H1 (cell line): ENCODE results near the gene FBXW2. TPM values are rescaled to one million over a fixed set of nuclear protein-coding genes. Genes with fewer than 3 reads are reported as not detected.

Experiments
- CTCF ChIA-PET: fragments of 300-600 bp; sonication (Branson Sonifier 250); formaldehyde crosslinking; loops from one replicate; lab custom pipeline; 2021; ENCODE audit not compliant: partially characterized antibody; lab: Charles Lee
- POLR2A ChIA-PET: fragments of 300-600 bp; sonication (Branson Sonifier 250); formaldehyde crosslinking; loops from one replicate; lab custom pipeline; 2021; ENCODE audit warnings: inconsistent platforms; ENCODE audit not compliant: partially characterized antibody; lab: Charles Lee
- DNase-seq, 2 experiments: peaks; one replicate each; pipeline versions ENCODE4 v3.0.0 to v3.0.0-alpha.2; 2010 to 2022; ENCODE audit warnings: low spot score in 2 of 2, low read depth in 1 of 2, mixed read lengths in 1 of 2
- FAIRE-seq: peaks from 2 replicates; lab custom pipeline; 2011; peaks lifted over from hg19 to GRCh38; lab: Jason Lieb, UNC
- H2AFZ ChIP-seq: 2 replicates; pipeline ENCODE4 v1.8.1; 2012; ENCODE audit warnings: low read length, inconsistent platforms
- H2AK5ac ChIP-seq: 2 replicates; pipeline ENCODE4 v1.6.1; 2013; ENCODE audit warnings: low read depth, low read length
- H2BK120ac ChIP-seq: replicated peaks from 2 replicates; pipeline ENCODE3; 2013; ENCODE audit warnings: low read depth, low read length, inconsistent platforms
- H2BK12ac ChIP-seq: 2 replicates; pipeline ENCODE4 v1.6.1; 2013; ENCODE audit warnings: low read depth, low read length
- H2BK15ac ChIP-seq: 2 replicates; pipeline ENCODE4 v1.6.1; 2013; ENCODE audit warnings: low read length
- H2BK20ac ChIP-seq: 2 replicates; pipeline ENCODE4 v1.6.1; 2013; ENCODE audit warnings: low read length
- H2BK5ac ChIP-seq: 2 replicates; pipeline ENCODE4 v1.6.1; 2013; ENCODE audit warnings: low read depth, low read length
- H3K14ac ChIP-seq: 2 replicates; pipeline ENCODE4 v1.6.1; 2013; ENCODE audit warnings: inconsistent platforms; ENCODE audit not compliant: insufficient read length
- H3K18ac ChIP-seq: 2 replicates; pipeline ENCODE4 v1.6.1; 2013; ENCODE audit warnings: low read length; ENCODE audit errors: extremely low read depth
- H3K23ac ChIP-seq: 2 replicates; pipeline ENCODE4 v1.6.1; 2013; ENCODE audit warnings: inconsistent platforms; ENCODE audit not compliant: insufficient read length
- H3K23me2 ChIP-seq: 2 replicates; pipeline ENCODE4 v1.6.1; 2013; ENCODE audit warnings: low read depth, low read length
- H3K27ac ChIP-seq: 2 replicates; pipeline ENCODE4 v1.6.1; 2011; ENCODE audit warnings: low read depth, low read length, inconsistent platforms
- H3K27me3 ChIP-seq, 4 experiments: replicated peaks in 1 of 4; 1 replicate in 1 of 4; 2 replicates in 3 of 4; pipeline versions ENCODE4 v1.6.1 to v1.8.1; 2011 to 2013; ENCODE audit warnings: low read length in 3 of 4, mild to moderate bottlenecking in 3 of 4, inconsistent platforms in 2 of 4, mixed read lengths in 2 of 4, moderate library complexity in 1 of 4; ENCODE audit not compliant: control insufficient read depth in 3 of 4, insufficient read depth in 3 of 4; ENCODE audit errors: extremely low read depth in 1 of 4
- H3K36me3 ChIP-seq, 4 experiments: 2 replicates each; pipeline versions ENCODE4 v1.6.1 to v1.8.1; 2011 to 2013; ENCODE audit warnings: mild to moderate bottlenecking in 4 of 4, low read length in 3 of 4, moderate library complexity in 2 of 4, control low read depth in 1 of 4, inconsistent platforms in 1 of 4; ENCODE audit not compliant: insufficient read depth in 4 of 4, control insufficient read depth in 2 of 4
- H3K4ac ChIP-seq: replicated peaks from 2 replicates; pipeline ENCODE3; 2013; ENCODE audit warnings: low read length, low read depth, mixed read lengths, inconsistent platforms; ENCODE audit not compliant: insufficient read length
- H3K4me1 ChIP-seq, 4 experiments: replicated peaks in 1 of 4; 1 replicate in 1 of 4; 2 replicates in 3 of 4; pipeline versions ENCODE4 v1.6.1 to v1.8.1; 2011 to 2013; ENCODE audit warnings: low read length in 3 of 4, inconsistent platforms in 2 of 4, mixed read lengths in 1 of 4; ENCODE audit not compliant: insufficient read depth in 4 of 4, control insufficient read depth in 3 of 4
- H3K4me2 ChIP-seq, 2 experiments: 2 replicates each; pipeline versions ENCODE4 v1.6.1 to v1.8.1; 2011 to 2013; ENCODE audit warnings: low read depth in 2 of 2, low read length in 2 of 2, control low read depth in 1 of 2, inconsistent platforms in 1 of 2, mild to moderate bottlenecking in 1 of 2; ENCODE audit not compliant: insufficient read depth in 1 of 2
- H3K4me3 ChIP-seq, 4 experiments: fragments of 200-600, 300-600 bp in 1 of 4; sonication (generic), shearing (Covaris generic), sonication (Bioruptor Twin) in 1 of 4; 2 replicates each; pipeline versions ENCODE4 v1.5.1 to v1.8.1; 2011 to 2016; ENCODE audit warnings: low read length in 4 of 4, low read depth in 3 of 4, control low read depth in 2 of 4, inconsistent platforms in 2 of 4, mild to moderate bottlenecking in 2 of 4, mixed read lengths in 1 of 4, moderate library complexity in 1 of 4; ENCODE audit not compliant: insufficient read depth in 2 of 4; ENCODE audit errors: extremely low read depth in 1 of 4
- H3K56ac ChIP-seq: replicated peaks from 2 replicates; pipeline ENCODE3; 2013; ENCODE audit warnings: low read depth, mild to moderate bottlenecking, mixed read lengths, low read length, inconsistent platforms; ENCODE audit not compliant: insufficient read length
- H3K79me1 ChIP-seq: 2 replicates; pipeline ENCODE4 v1.6.1; 2013; ENCODE audit warnings: low read depth, low read length, control low read depth
- H3K79me2 ChIP-seq, 2 experiments: 2 replicates each; pipeline versions ENCODE4 v1.6.1 to v1.8.1; 2012 to 2013; ENCODE audit warnings: low read length in 2 of 2, mild to moderate bottlenecking in 2 of 2, inconsistent platforms in 1 of 2; ENCODE audit not compliant: insufficient read depth in 2 of 2, control insufficient read depth in 1 of 2
- H3K9ac ChIP-seq, 4 experiments: replicated peaks in 1 of 4; 1 replicate in 1 of 4; 2 replicates in 3 of 4; pipeline versions ENCODE4 v1.6.1 to v1.8.1; 2011 to 2013; ENCODE audit warnings: low read depth in 3 of 4, low read length in 3 of 4, control low read depth in 2 of 4, mild to moderate bottlenecking in 2 of 4, moderate library complexity in 2 of 4, inconsistent platforms in 1 of 4; ENCODE audit errors: extremely low read depth in 1 of 4
- H3K9me3 ChIP-seq, 2 experiments: 2 replicates each; pipeline versions ENCODE4 v1.6.1 to v1.8.1; 2012 to 2013; ENCODE audit warnings: mild to moderate bottlenecking in 2 of 2, moderate library complexity in 2 of 2, control low read depth in 1 of 2, inconsistent platforms in 1 of 2, low read depth in 1 of 2, low read length in 1 of 2, mixed read lengths in 1 of 2; ENCODE audit not compliant: insufficient read depth in 2 of 2
- H4K20me1 ChIP-seq, 2 experiments: replicated peaks in 1 of 2; 2 replicates each; pipeline versions ENCODE3 to v1.8.1; 2011 to 2013; ENCODE audit warnings: inconsistent platforms in 2 of 2, low read length in 2 of 2, mild to moderate bottlenecking in 1 of 2; ENCODE audit not compliant: insufficient read depth in 2 of 2, control insufficient read depth in 1 of 2
- H4K5ac ChIP-seq: 2 replicates; pipeline ENCODE4 v1.6.1; 2013; ENCODE audit warnings: low read length, low read depth, mixed read lengths, inconsistent platforms; ENCODE audit not compliant: insufficient read length
- H4K8ac ChIP-seq: 2 replicates; pipeline ENCODE4 v1.8.0; 2013; ENCODE audit warnings: mild to moderate bottlenecking, moderate library complexity, low read length, inconsistent platforms; ENCODE audit not compliant: insufficient read depth; ENCODE audit errors: extremely low read depth
- H4K91ac ChIP-seq: replicated peaks from 2 replicates; pipeline ENCODE3; 2013; ENCODE audit warnings: low read length, mixed read lengths, inconsistent platforms; ENCODE audit not compliant: insufficient read length
- BCL11A ChIP-seq, 2 experiments: IDR thresholded peaks; one replicate each; pipeline ENCODE4 v1.6.1; 2011; ENCODE audit warnings: low read depth in 2 of 2, low read length in 2 of 2, mild to moderate bottlenecking in 2 of 2
- EZH2 ChIP-seq: fragments of 200-600 bp; sonication (generic); IDR thresholded peaks from 2 replicates; pipeline ENCODE4 v1.7.1; 2012; ENCODE audit warnings: low read depth, mild to moderate bottlenecking, moderate library complexity, low read length, inconsistent platforms; ENCODE audit not compliant: severe bottlenecking
- HDAC2 ChIP-seq, 2 experiments: fragments of 300-600 bp in 1 of 2; sonication (generic) in 1 of 2; IDR thresholded peaks; 2 replicates each; pipeline ENCODE4 v1.6.1; 2011 to 2012; ENCODE audit warnings: low read depth in 2 of 2, low read length in 2 of 2, mild to moderate bottlenecking in 2 of 2, moderate library complexity in 2 of 2, borderline replicate concordance in 1 of 2, inconsistent platforms in 1 of 2
- JUND ChIP-seq: IDR thresholded peaks from 2 replicates; pipeline ENCODE4 v1.6.1; 2011; ENCODE audit warnings: mild to moderate bottlenecking, improper control_type of control experiment, low read length
- NRF1 ChIP-seq: IDR thresholded peaks from 2 replicates; pipeline ENCODE4 v1.6.1; 2011; ENCODE audit warnings: mild to moderate bottlenecking, low read depth, low read length, improper control_type of control experiment
- PHF8 ChIP-seq: fragments of 200-600 bp; sonication (generic); conservative IDR thresholded peaks from 2 replicates; pipeline ENCODE4 v1.7.1; 2012; ENCODE audit warnings: low read depth, mild to moderate bottlenecking, inconsistent platforms, low read length, moderate library complexity
- SAP30 ChIP-seq: fragments of 300-600 bp; sonication (generic); IDR thresholded peaks from 2 replicates; pipeline ENCODE4 v1.7.1; 2012; ENCODE audit warnings: low read length, moderate library complexity, mild to moderate bottlenecking, inconsistent platforms; ENCODE audit not compliant: insufficient read depth, insufficient replicate concordance
- SP1 ChIP-seq: IDR thresholded peaks from 2 replicates; pipeline ENCODE4 v1.6.1; 2011; ENCODE audit warnings: low read depth, low read length
- TEAD4 ChIP-seq: IDR thresholded peaks from 2 replicates; pipeline ENCODE4 v1.6.1; 2012; ENCODE audit warnings: low read depth, low read length, inconsistent platforms, mixed read lengths
- ZNF274 ChIP-seq: IDR thresholded peaks from 2 replicates; pipeline ENCODE4 v1.7.0; 2012; ENCODE audit warnings: low read length, borderline replicate concordance; ENCODE audit errors: extremely low read depth
- WGBS, 2 experiments: shearing (Covaris generic) in 1 of 2; methylation state at CpG; one replicate each; pipeline versions ENCODE4 v1.1.6 to v1.1.7; 2013 to 2015; ENCODE audit warnings: low lambda C conversion rate in 2 of 2, mixed read lengths in 2 of 2, inconsistent platforms in 1 of 2, low coverage in 1 of 2, missing lambda C conversion rate in 1 of 2; ENCODE audit not compliant: insufficient replicate concordance in 2 of 2, insufficient coverage in 1 of 2, insufficient read length in 1 of 2; ENCODE audit errors: extremely low coverage in 1 of 2, missing lambda C conversion rate in 1 of 2; 5-methylcytosine and 5-hydroxymethylcytosine counted together
- polyA plus RNA-seq, 7 experiments: library from polyadenylated mRNA; depleted of rRNA in 3 of 7; stranded (reverse) in 5 of 7; unstranded in 2 of 7; fragments of >200 nt in 5 of 7; fragments of 200-250 nt in 2 of 7; gene quantifications; 1 replicate in 5 of 7; 2 replicates in 1 of 7; 4 replicates in 1 of 7; pipeline versions ENCODE4 v1.2.1 to v1.2.3, GENCODE V29; 2011 to 2013; ENCODE audit warnings: missing spikeins in 2 of 7, mixed read lengths in 2 of 7
- total RNA-seq: library from RNA; stranded (reverse); fragmentation: NEBNext Ultra II Directional; extraction: Animal tissue kit (Norgen Biotek cat#: 25700); gene quantifications from 2 replicates; pipeline ENCODE4 v1.2.1, GENCODE V29; 2021
- TF ChIP-seq, protein P1 (sequence below): IDR thresholded peaks from 2 replicates; pipeline ENCODE4 v1.6.1; 2012; ENCODE audit warnings: inconsistent platforms

The FBXW2 gene
- total and polyA plus RNA-seq, 2 of the 8 experiments (the other 6 are each of a cell fraction or from before 2014, with no cell fraction given), result 19.2 to 65.3 TPM

DNA sequence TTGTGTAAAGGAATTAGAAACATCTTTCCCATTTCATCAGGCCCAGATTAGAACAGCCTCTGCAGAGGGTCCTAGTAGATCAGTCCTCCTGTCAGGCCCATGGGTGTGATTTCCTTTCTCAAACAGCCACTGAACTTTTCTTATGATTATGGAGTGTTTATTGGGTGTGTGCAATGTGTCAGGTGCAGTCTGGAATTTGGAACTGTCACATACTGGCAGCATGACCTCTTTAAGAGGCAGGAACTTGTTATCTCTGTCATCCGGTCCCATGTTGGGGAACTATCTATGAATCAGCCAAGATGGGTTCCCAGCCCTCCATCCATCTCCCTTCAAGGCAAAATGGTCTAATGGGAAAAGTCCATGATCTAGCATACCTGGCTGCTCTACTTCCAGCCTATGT lies 67.3 kb downstream of the FBXW2 start:
- Histone ChIP-seq H3K9me3 (no peaks in the 10 kb centered on the region), H3K27ac (no peak overlapping the region), H3K9ac (no peak overlapping the region), H3K14ac (no peak overlapping the region), H3K23ac (no peak overlapping the region), H2BK120ac (no peak overlapping the region), H3K79me2 (no peaks in the 10 kb centered on the region), H3K4me1 (peaks cover 0 to 5% (median 0%) of the 10 kb centered on the region in 4 experiments; a peak in 1 of 7 replicates), H3K4ac (no peak overlapping the region), H3K4me2 (no peak overlapping the region), H4K20me1 (no peaks in the 10 kb centered on the region), H2BK15ac (no peak overlapping the region), H3K27me3 (no peaks in the 10 kb centered on the region), H2AK5ac (no peak overlapping the region), H2BK5ac (no peak overlapping the region), H2AFZ (no peak overlapping the region), H4K5ac (no peak overlapping the region), H3K36me3 (no peaks in the 10 kb centered on the region), H2BK12ac (no peak overlapping the region), H3K18ac (no peak overlapping the region), H3K23me2 (no peaks in the 10 kb centered on the region; the same call in 1 of the 2 replicates), H3K4me3 (no peak overlapping the region), H3K56ac (no peak overlapping the region), H4K8ac (no peak overlapping the region), H4K91ac (no peak overlapping the region), H2BK20ac (no peak overlapping the region), H3K79me1 (no peaks in the 10 kb centered on the region)
- ChIA-PET CTCF (interaction anchor here (1.5 kb wide), 1 partner anchor 9 kb away, joined by 3 read pairs; no protein-coding TSS in a partner anchor), POLR2A (interaction anchor here (1.5 to 1.6 kb wide), 2 partner anchors 11 to 12 kb away, joined by 3 to 4 read pairs; partner anchors contain the start of gene MEGF9)
- FAIRE-seq (no peak), DNase-seq (no peak)
- WGBS, 2 experiments, result 89% methylated on average over 1 of the region's 1 CpG; no CpG with 5 or more reads in 1 of the 2 experiments
- TF ChIP-seq PHF8 (no peak), TEAD4 (no peak), BCL11A (IDR thresholded peaks at IDR 0.05; ENCODE audit: low read depth in 2 of 2, low read length in 2 of 2) (no peak), SP1 (no peak), NRF1 (no peak), EZH2 (no peak), HDAC2 (IDR thresholded peaks at IDR 0.05; ENCODE audit: borderline replicate concordance in 1 of 2, low read depth in 2 of 2, low read length in 2 of 2) (no peak), ZNF274 (no peak), JUND (no peak), SAP30 (no peak)
- TF ChIP-seq, protein P1, sequence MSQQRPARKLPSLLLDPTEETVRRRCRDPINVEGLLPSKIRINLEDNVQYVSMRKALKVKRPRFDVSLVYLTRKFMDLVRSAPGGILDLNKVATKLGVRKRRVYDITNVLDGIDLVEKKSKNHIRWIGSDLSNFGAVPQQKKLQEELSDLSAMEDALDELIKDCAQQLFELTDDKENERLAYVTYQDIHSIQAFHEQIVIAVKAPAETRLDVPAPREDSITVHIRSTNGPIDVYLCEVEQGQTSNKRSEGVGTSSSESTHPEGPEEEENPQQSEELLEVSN, result no peak
